ENCODE measurements around the gene FFAR1.
"Not testable (repeated sequence)": the region's sequence is repeated elsewhere in the genome, so short reads cannot be mapped to it uniquely, and the experiment has no call there.

DNA sequence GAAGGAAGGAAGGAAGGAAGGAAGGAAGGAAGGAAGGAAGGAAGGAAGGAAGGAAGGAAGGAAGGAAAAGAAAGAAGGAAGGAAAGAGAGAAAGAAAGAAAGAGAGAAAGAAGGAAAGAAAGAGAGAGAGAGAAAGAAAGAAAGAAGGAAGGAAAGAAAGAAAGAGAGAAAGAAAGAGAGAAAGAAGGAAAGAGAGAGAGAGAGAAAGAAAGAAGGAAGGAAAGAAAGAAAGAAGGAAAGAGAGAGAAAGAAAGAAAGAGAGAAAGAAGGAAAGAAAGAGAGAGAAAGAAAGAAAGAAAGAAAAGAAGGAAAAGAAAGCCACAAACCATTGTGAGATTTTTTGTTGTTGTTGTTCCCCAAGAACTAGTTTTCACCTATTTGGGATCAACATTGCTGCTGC lies 26.3 kb downstream of the FFAR1 start:
- TF ChIP-seq, protein P1, sequence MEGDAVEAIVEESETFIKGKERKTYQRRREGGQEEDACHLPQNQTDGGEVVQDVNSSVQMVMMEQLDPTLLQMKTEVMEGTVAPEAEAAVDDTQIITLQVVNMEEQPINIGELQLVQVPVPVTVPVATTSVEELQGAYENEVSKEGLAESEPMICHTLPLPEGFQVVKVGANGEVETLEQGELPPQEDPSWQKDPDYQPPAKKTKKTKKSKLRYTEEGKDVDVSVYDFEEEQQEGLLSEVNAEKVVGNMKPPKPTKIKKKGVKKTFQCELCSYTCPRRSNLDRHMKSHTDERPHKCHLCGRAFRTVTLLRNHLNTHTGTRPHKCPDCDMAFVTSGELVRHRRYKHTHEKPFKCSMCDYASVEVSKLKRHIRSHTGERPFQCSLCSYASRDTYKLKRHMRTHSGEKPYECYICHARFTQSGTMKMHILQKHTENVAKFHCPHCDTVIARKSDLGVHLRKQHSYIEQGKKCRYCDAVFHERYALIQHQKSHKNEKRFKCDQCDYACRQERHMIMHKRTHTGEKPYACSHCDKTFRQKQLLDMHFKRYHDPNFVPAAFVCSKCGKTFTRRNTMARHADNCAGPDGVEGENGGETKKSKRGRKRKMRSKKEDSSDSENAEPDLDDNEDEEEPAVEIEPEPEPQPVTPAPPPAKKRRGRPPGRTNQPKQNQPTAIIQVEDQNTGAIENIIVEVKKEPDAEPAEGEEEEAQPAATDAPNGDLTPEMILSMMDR (IDR thresholded peaks at IDR 0.05 in 8 of 11, conservative IDR thresholded peaks at IDR 0.05 in 3 of 11): not testable (repeated sequence)
- not testable (repeated sequence) for TF ChIP-seq POLR2A (IDR thresholded peaks at IDR 0.05)

Measured in spleen (tissue), 7 donors.